ENCODE data around the gene ATP1A2. TPM values are rescaled to one million over a fixed set of nuclear protein-coding genes. Genes with fewer than 3 reads are reported as not detected.
"Not testable (repeated sequence)": the region's sequence is repeated elsewhere in the genome, so short reads cannot be mapped to it uniquely, and the experiment has no call there.

Gene ATP1A2
- total RNA-seq, 2 donors from 2014 or later = not detected

DNA sequence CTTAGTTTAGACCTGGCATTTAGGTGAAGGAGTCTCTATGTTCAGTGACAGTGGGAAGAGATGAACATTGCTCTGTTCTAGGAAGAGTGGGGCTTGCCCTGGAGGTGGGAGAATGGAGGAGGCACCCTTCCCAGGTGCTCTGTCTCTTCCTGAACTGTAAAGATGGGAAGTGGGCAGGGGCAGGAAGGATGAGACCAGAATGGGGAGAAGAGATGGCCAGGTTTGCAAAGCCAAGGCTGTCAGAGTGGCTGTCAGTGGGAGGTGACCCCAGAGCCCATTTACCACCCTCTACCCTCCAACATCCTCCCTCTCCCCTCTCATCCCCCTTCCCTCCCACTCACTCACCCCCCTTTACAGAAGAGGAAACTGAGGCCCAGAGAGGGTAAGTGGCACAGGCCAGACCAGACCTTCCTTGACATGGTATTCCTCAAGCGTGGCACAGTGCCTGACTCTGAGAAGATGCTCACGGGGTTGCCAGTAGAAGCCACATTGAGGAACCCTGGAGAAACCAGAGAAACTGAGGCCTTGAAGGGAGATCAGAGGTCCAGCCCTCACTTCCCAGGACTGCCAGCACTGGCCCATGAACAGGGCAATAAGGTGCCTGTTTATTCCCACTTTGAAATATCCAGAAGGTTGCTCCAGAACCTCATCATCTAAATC lies 15.7 kb upstream of the ATP1A2 start:
- no peak for ATAC-seq
- DNase-seq = no peak
- H3K4me1 Mint-ChIP-seq = peaks cover 35% of the 10 kb centered on the region
- peak overlapping the region; percentile 93 for H3K4me3 Mint-ChIP-seq
- peak overlapping the region; percentile 95 for H3K27ac Mint-ChIP-seq
- no peaks in the 10 kb centered on the region for H3K27me3 Mint-ChIP-seq
- no peaks in the 10 kb centered on the region for H3K36me3 Mint-ChIP-seq (ENCODE audit: low read depth)
- H3K9me3 ChIP-seq (ENCODE audit: control insufficient read depth, low read length, poor library complexity, severe bottlenecking) = no peaks in the 10 kb centered on the region

DNA sequence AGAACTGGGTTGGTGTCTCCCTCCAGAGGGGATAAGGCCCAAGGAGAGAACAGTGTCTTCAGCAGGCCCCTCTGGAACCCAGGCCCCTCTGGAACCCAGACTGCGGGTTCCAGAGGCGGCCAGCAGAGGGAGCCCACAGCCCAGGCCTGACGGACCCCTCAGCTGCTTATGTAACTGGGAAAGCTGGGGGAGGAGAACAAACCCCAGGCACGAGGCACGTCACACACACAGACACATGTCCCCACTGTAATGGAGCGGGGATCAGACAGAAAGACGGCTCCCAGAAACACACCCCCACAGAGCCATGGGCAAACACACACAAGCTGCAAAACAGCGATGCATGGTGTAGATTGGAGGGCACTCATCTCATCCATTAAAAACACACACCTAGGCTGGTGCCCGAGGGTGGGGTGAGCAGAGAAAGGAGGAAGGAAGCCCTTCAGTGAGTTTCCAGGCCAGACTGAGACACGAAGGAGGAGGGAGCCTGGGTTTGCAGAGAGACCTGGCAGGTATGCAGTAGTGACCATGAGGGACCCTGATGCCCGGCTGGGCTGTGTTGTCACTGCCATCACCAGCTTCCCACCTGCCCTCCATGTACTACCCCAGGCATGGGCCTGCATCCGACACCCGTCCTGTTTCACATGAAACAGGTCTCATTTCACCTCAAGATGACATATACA lies 14.4 kb upstream of the ATP1A2 start:
- H3K27me3 Mint-ChIP-seq = no peaks in the 10 kb centered on the region
- no peaks in the 10 kb centered on the region for H3K9me3 ChIP-seq (ENCODE audit: control insufficient read depth, low read length, poor library complexity, severe bottlenecking)
- peaks cover 30% of the 10 kb centered on the region for H3K4me1 Mint-ChIP-seq
- H3K36me3 Mint-ChIP-seq (ENCODE audit: low read depth) = no peaks in the 10 kb centered on the region
- peak overlapping the region; percentile 85 for H3K4me3 Mint-ChIP-seq
- DNase-seq (peak; percentile 51 to 57 (median 55)), ATAC-seq (peak; percentile 22)
- H3K27ac Mint-ChIP-seq = peak overlapping the region; percentile 95

GRCh38 chr1:160101717-160102522 lies 13.6 kb upstream of the ATP1A2 start:
- DNase-seq (no peak), ATAC-seq (no peak)
- peak overlapping the region; percentile 85 for H3K4me3 Mint-ChIP-seq
- peak overlapping the region; percentile 95 for H3K27ac Mint-ChIP-seq
- H3K27me3 Mint-ChIP-seq = peaks cover 6% of the 10 kb centered on the region
- no peaks in the 10 kb centered on the region for H3K9me3 ChIP-seq (ENCODE audit: control insufficient read depth, low read length, poor library complexity, severe bottlenecking)
- no peaks in the 10 kb centered on the region for H3K36me3 Mint-ChIP-seq (ENCODE audit: low read depth)
- H3K4me1 Mint-ChIP-seq = peaks cover 30% of the 10 kb centered on the region

DNA sequence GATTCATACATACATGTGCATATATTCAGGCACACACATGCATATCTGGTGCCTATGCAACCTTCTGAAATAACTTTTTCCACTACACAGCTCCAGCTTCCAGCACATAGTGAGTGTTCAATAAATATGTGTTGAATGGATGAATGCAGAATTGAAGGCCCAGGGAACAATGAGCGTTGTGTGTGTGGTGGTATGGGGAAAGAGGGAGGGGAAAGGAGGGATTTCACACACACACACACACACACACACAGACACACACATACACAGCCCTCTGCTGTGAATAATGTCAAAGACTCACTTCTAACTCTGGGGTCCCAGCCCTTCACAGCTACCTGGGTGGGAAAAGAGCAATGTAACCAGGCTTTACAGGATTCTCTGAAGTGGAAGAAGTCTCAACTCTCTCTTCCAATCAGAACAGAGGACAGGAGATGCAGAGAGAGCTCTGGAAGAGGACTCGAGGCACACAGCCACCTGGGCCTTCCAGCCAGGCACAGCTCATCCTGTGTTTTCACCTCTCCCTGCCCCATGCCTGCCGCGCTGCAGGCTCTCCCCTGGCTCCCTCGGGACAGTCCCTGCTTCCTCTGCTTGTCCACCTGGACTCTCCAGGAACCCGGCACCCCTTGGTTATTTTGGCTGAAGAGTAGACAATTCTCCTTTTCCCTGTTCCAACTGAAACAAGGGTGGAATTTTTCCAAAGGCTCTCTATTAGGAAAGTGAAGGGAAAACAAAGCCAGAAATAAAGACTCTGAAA lies 11.7 kb upstream of the ATP1A2 start:
- H3K27ac Mint-ChIP-seq = no peak overlapping the region
- no peaks in the 10 kb centered on the region for H3K9me3 ChIP-seq (ENCODE audit: control insufficient read depth, low read length, poor library complexity, severe bottlenecking)
- no peaks in the 10 kb centered on the region for H3K36me3 Mint-ChIP-seq (ENCODE audit: low read depth)
- H3K27me3 Mint-ChIP-seq = peaks cover 11% of the 10 kb centered on the region
- no peak overlapping the region for H3K4me3 Mint-ChIP-seq
- no peak for ATAC-seq
- no peak for DNase-seq
- H3K4me1 Mint-ChIP-seq = peaks cover 21% of the 10 kb centered on the region

GRCh38 chr1:160104486-160104885 lies 11.1 kb upstream of the ATP1A2 start:
- Mint-ChIP-seq H3K4me1 (peaks cover 19% of the 10 kb centered on the region), H3K36me3 (ENCODE audit: low read depth) (no peaks in the 10 kb centered on the region), H3K27ac (no peak overlapping the region), H3K27me3 (peaks cover 14% of the 10 kb centered on the region), H3K4me3 (no peak overlapping the region)
- no peaks in the 10 kb centered on the region for H3K9me3 ChIP-seq (ENCODE audit: control insufficient read depth, low read length, poor library complexity, severe bottlenecking)
- DNase-seq = no peak
- ATAC-seq = no peak

- DNase-seq (no peak), ATAC-seq (no peak)
- no peaks in the 10 kb centered on the region for H3K36me3 Mint-ChIP-seq (ENCODE audit: low read depth)
- peaks cover 14% of the 10 kb centered on the region for H3K27me3 Mint-ChIP-seq
- H3K9me3 ChIP-seq (ENCODE audit: control insufficient read depth, low read length, poor library complexity, severe bottlenecking) = no peaks in the 10 kb centered on the region
- no peak overlapping the region for H3K4me3 Mint-ChIP-seq
- H3K4me1 Mint-ChIP-seq = peaks cover 15% of the 10 kb centered on the region
- no peak overlapping the region for H3K27ac Mint-ChIP-seq
These were observed 10.4 kb upstream of the ATP1A2 start for GRCh38 chr1:160105155-160105554.

DNA sequence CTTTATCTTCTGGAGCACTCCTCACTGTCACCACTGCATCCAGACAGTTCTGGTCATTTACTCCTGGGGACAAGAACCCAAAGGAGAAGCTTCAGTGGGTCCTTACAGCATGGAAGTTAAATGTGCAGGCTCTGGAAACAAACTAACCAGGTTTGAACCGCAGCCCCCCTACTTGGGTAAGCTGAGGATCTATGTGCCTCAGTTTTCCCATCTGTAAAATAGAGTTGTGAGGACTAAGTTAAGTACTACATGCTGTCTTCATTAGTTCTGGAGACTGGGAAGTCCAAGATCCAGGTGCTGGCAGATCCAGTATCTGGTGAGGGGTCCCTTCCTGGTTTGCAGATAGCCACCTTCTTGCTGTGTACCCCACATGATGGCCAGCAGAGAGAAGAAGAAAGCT lies 8.0 kb upstream of the ATP1A2 start:
- ATAC-seq = no peak
- no peaks in the 10 kb centered on the region for H3K9me3 ChIP-seq (ENCODE audit: control insufficient read depth, low read length, poor library complexity, severe bottlenecking)
- no peak overlapping the region for H3K4me3 Mint-ChIP-seq
- no peak overlapping the region for H3K27ac Mint-ChIP-seq
- H3K4me1 Mint-ChIP-seq = peaks cover 7% of the 10 kb centered on the region
- no peaks in the 10 kb centered on the region for H3K36me3 Mint-ChIP-seq (ENCODE audit: low read depth)
- no peak for DNase-seq
- H3K27me3 Mint-ChIP-seq = peaks cover 24% of the 10 kb centered on the region

GRCh38 chr1:160108888-160109662 lies 6.5 kb upstream of the ATP1A2 start:
- Mint-ChIP-seq H3K27ac (no peak overlapping the region), H3K4me1 (peaks cover 8% of the 10 kb centered on the region), H3K27me3 (peaks cover 35% of the 10 kb centered on the region), H3K4me3 (no peak overlapping the region), H3K36me3 (ENCODE audit: low read depth) (no peaks in the 10 kb centered on the region)
- no peaks in the 10 kb centered on the region for H3K9me3 ChIP-seq (ENCODE audit: control insufficient read depth, low read length, poor library complexity, severe bottlenecking)
- ATAC-seq = peak; percentile 59
- no peak for DNase-seq

DNA sequence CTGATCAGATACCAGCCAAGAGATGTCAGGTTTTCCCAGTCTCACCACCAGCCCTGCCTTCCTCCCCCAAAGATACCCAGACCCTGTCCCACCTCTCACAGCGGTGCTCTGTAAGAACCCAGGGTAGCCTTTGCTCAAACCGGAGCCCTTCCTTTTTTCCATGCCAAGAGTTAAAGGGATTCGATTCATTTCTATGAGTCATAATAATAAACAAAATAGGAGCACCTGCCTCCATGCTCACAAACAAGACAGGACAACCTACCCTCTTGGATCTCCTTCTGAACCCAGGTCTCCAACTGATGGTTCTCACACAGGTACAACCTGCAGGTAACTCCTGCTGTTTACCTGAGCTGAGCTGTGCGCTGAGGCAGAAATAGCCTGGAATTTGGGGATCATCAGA lies 5.9 kb upstream of the ATP1A2 start:
- Mint-ChIP-seq H3K27ac (no peak overlapping the region), H3K4me3 (no peak overlapping the region), H3K4me1 (peaks cover 9% of the 10 kb centered on the region), H3K36me3 (ENCODE audit: low read depth) (peaks cover 1% of the 10 kb centered on the region), H3K27me3 (peaks cover 41% of the 10 kb centered on the region)
- DNase-seq = no peak
- H3K9me3 ChIP-seq (ENCODE audit: control insufficient read depth, low read length, poor library complexity, severe bottlenecking) = no peaks in the 10 kb centered on the region
- no peak for ATAC-seq

DNA sequence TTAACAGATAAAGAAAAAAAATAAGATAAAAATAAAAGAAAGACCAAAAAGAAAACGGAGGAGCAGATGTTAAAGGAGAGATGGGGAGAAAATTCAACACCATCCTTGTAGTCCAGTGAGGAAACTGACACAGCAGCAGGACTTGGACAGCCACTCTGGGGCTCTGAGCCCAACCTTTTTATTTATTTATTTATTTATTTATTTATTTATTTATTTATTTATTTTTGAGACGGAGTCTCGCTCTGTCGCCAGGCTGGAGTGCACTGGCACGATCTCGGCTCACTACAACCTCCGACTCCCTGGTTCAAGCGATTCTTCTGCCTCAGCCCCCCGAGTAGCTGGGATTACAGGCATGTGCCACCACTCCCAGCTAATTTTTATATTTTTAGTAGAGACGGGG lies 4.1 kb upstream of the ATP1A2 start:
- not testable (repeated sequence) for H3K4me1 Mint-ChIP-seq; H3K27ac Mint-ChIP-seq; H3K9me3 ChIP-seq (ENCODE audit: control insufficient read depth, low read length, poor library complexity, severe bottlenecking); ATAC-seq; DNase-seq; H3K36me3 Mint-ChIP-seq (ENCODE audit: low read depth); H3K4me3 Mint-ChIP-seq
- H3K27me3 Mint-ChIP-seq = peaks cover 52% of the 10 kb centered on the region

DNA sequence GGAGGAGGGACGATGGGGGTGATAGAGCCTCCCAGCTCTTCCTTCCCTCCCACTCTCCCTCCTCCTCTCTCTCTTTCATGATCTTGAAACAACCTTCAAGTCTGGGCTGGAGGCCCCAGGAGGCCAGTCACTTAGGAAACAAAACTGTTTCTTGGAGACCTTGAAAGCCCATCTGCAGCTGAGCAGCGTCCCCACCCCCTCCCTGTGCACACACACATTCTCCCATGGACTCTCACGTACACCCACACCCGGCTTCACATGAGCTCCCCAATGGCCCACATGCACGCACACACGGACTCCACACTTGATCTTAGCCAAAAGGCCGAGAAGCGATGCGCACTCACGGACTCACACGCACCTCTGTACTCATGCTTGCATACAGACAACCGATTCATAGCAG lies 3.2 kb upstream of the ATP1A2 start:
- no peak for DNase-seq
- peaks cover 10% of the 10 kb centered on the region for H3K4me1 Mint-ChIP-seq
- peak overlapping the region; percentile 43 for H3K27ac Mint-ChIP-seq
- ATAC-seq = no peak
- peaks cover 55% of the 10 kb centered on the region for H3K27me3 Mint-ChIP-seq
- H3K9me3 ChIP-seq (ENCODE audit: control insufficient read depth, low read length, poor library complexity, severe bottlenecking) = no peaks in the 10 kb centered on the region
- peaks cover 3% of the 10 kb centered on the region for H3K36me3 Mint-ChIP-seq (ENCODE audit: low read depth)
- H3K4me3 Mint-ChIP-seq = no peak overlapping the region

GRCh38 chr1:160113407-160113806 lies 2.2 kb upstream of the ATP1A2 start:
- ATAC-seq (no peak), DNase-seq (no peak)
- H3K9me3 ChIP-seq (ENCODE audit: control insufficient read depth, low read length, poor library complexity, severe bottlenecking) = no peaks in the 10 kb centered on the region
- H3K4me1 Mint-ChIP-seq = peaks cover 10% of the 10 kb centered on the region
- H3K36me3 Mint-ChIP-seq (ENCODE audit: low read depth) = peaks cover 3% of the 10 kb centered on the region
- H3K27me3 Mint-ChIP-seq = peaks cover 59% of the 10 kb centered on the region
- no peak overlapping the region for H3K27ac Mint-ChIP-seq
- H3K4me3 Mint-ChIP-seq = no peak overlapping the region
